Measurements from ENCODE around the gene ACTN4. TPM values are rescaled to one million over a fixed set of nuclear protein-coding genes. Genes with fewer than 3 reads are reported as not detected.

The ACTN4 gene
- total RNA-seq, 1 donor from 2014 or later = 42.3 TPM

- peaks cover 29 to 49% (median 33%) of the 10 kb centered on the region in 3 donors for H3K36me3 ChIP-seq (ENCODE audit: control insufficient read depth in 3 of 3, insufficient read depth in 3 of 3, low read length in 3 of 3)
- peaks cover 56 to 89% (median 86%) of the 10 kb centered on the region in 3 donors for H3K4me1 ChIP-seq (ENCODE audit: control insufficient read depth in 3 of 3, insufficient read depth in 3 of 3, low read length in 3 of 3)
- peak overlapping the region in 1 of 3 donors; percentile 22 for H3K4me3 ChIP-seq (ENCODE audit: low read length in 3 of 3)
- H3K27me3 ChIP-seq (ENCODE audit: control insufficient read depth in 3 of 3, insufficient read depth in 3 of 3, low read length in 3 of 3) = no peaks in the 10 kb centered on the region
- no peak overlapping the region for H3K27ac ChIP-seq (ENCODE audit: low read depth, low read length)
- H3K9me3 ChIP-seq (ENCODE audit: control insufficient read depth in 3 of 3, low read length in 3 of 3) = no peaks in the 10 kb centered on the region
- no peak overlapping the region for H3K9ac ChIP-seq (ENCODE audit: low read depth in 1 of 3, low read length in 3 of 3)
These were observed 51.5 kb downstream of the ACTN4 start for GRCh38 chr19:38699027-38699346.

DNA sequence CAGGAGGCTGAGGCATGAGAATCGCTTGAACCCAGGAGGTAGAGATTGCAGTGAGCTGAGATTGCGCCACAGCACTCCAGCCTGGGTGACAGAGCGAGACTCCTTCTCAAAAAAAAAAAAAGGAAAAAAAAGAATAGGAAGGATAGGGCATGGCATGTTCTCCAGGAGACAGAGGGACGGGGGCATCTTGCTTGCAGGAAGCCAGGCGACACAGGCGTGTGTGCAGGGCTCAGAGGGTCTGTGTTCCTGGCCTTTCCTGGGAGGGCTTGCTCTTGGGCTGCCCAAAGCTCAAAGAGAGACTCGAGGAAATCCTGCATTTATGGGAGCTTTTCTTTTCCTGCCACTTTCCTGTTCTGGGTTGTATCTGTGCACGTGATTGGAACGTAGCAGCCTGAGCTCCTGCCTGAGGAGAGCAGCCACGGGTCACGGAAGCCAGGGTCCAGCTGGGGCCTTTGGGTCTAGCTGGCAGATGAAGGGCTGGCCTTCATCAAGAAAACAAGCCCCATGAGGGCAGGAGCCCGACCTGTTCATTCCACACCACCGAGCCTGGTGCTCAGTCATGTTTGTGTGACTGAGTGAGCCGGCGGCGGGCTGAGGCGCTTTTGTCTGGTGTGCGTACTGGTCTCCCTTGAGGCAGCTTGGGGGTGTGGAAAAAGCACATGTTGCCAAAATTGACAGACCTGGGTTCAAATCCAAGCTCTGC is 52.3 kb downstream of the ACTN4 start:
- Histone ChIP-seq H3K27ac (ENCODE audit: low read depth, low read length) (no peak overlapping the region), H3K27me3 (ENCODE audit: control insufficient read depth in 3 of 3, insufficient read depth in 3 of 3, low read length in 3 of 3) (no peaks in the 10 kb centered on the region), H3K4me1 (ENCODE audit: control insufficient read depth in 3 of 3, insufficient read depth in 3 of 3, low read length in 3 of 3) (peaks cover 50 to 87% (median 82%) of the 10 kb centered on the region in 3 donors), H3K9ac (ENCODE audit: low read depth in 1 of 3, low read length in 3 of 3) (no peak overlapping the region), H3K36me3 (ENCODE audit: control insufficient read depth in 3 of 3, insufficient read depth in 3 of 3, low read length in 3 of 3) (peaks cover 38 to 53% (median 40%) of the 10 kb centered on the region in 3 donors), H3K4me3 (ENCODE audit: low read length in 3 of 3) (no peak overlapping the region), H3K9me3 (ENCODE audit: control insufficient read depth in 3 of 3, low read length in 3 of 3) (no peaks in the 10 kb centered on the region)

DNA sequence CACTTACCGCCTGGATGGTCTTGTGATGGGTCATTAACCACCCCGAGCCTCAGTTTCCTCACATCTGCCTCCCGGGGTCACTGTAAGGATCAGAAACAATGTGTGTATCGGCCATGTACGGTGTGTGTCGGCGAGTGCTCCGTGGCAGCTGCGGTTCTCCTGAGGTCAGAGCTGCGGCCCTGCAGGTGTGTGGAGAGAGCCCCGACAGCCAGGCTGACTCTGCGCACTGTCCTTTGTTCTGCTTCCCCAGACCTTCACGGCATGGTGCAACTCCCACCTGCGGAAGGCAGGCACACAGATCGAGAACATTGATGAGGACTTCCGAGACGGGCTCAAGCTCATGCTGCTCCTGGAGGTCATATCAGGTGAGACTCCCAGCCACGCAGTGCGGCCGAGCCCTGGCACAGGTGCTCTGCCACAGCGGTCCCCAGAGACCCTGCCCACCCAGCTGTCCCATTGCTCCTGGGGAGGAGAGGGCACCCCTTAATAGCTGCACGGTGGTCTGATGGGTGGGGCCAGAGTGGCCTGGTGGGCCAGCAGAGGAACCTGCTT is 53.0 kb downstream of the ACTN4 start:
- H3K9ac ChIP-seq (ENCODE audit: low read depth in 1 of 3, low read length in 3 of 3) = no peak overlapping the region
- H3K27ac ChIP-seq (ENCODE audit: low read depth, low read length) = no peak overlapping the region
- H3K4me1 ChIP-seq (ENCODE audit: control insufficient read depth in 3 of 3, insufficient read depth in 3 of 3, low read length in 3 of 3) = peaks cover 48 to 87% (median 81%) of the 10 kb centered on the region in 3 donors
- H3K27me3 ChIP-seq (ENCODE audit: control insufficient read depth in 3 of 3, insufficient read depth in 3 of 3, low read length in 3 of 3) = no peaks in the 10 kb centered on the region
- H3K4me3 ChIP-seq (ENCODE audit: low read length in 3 of 3) = no peak overlapping the region
- H3K9me3 ChIP-seq (ENCODE audit: control insufficient read depth in 3 of 3, low read length in 3 of 3) = no peaks in the 10 kb centered on the region
- H3K36me3 ChIP-seq (ENCODE audit: control insufficient read depth in 3 of 3, insufficient read depth in 3 of 3, low read length in 3 of 3) = peaks cover 44 to 58% (median 46%) of the 10 kb centered on the region in 3 donors

- H3K4me1 ChIP-seq (ENCODE audit: control insufficient read depth in 3 of 3, insufficient read depth in 3 of 3, low read length in 3 of 3) = peaks cover 48 to 87% (median 81%) of the 10 kb centered on the region in 3 donors
- no peaks in the 10 kb centered on the region for H3K27me3 ChIP-seq (ENCODE audit: control insufficient read depth in 3 of 3, insufficient read depth in 3 of 3, low read length in 3 of 3)
- no peaks in the 10 kb centered on the region for H3K9me3 ChIP-seq (ENCODE audit: control insufficient read depth in 3 of 3, low read length in 3 of 3)
- peak overlapping the region in 1 of 3 donors; percentile 57 for H3K9ac ChIP-seq (ENCODE audit: low read depth in 1 of 3, low read length in 3 of 3)
- H3K4me3 ChIP-seq (ENCODE audit: low read length in 3 of 3) = no peak overlapping the region
- H3K36me3 ChIP-seq (ENCODE audit: control insufficient read depth in 3 of 3, insufficient read depth in 3 of 3, low read length in 3 of 3) = peaks cover 49 to 63% (median 52%) of the 10 kb centered on the region in 3 donors
- H3K27ac ChIP-seq (ENCODE audit: low read depth, low read length) = no peak overlapping the region
These were observed 53.5 kb downstream of the ACTN4 start for GRCh38 chr19:38700902-38701454.

GRCh38 chr19:38701455-38702063 is 54.1 kb downstream of the ACTN4 start:
- Histone ChIP-seq H3K36me3 (ENCODE audit: control insufficient read depth in 3 of 3, insufficient read depth in 3 of 3, low read length in 3 of 3) (peaks cover 54 to 67% (median 58%) of the 10 kb centered on the region in 3 donors), H3K4me3 (ENCODE audit: low read length in 3 of 3) (no peak overlapping the region), H3K27ac (ENCODE audit: low read depth, low read length) (no peak overlapping the region), H3K4me1 (ENCODE audit: control insufficient read depth in 3 of 3, insufficient read depth in 3 of 3, low read length in 3 of 3) (peaks cover 48 to 86% (median 79%) of the 10 kb centered on the region in 3 donors), H3K27me3 (ENCODE audit: control insufficient read depth in 3 of 3, insufficient read depth in 3 of 3, low read length in 3 of 3) (no peaks in the 10 kb centered on the region), H3K9ac (ENCODE audit: low read depth in 1 of 3, low read length in 3 of 3) (peak overlapping the region in 1 of 3 donors; percentile 57), H3K9me3 (ENCODE audit: control insufficient read depth in 3 of 3, low read length in 3 of 3) (no peaks in the 10 kb centered on the region)

DNA sequence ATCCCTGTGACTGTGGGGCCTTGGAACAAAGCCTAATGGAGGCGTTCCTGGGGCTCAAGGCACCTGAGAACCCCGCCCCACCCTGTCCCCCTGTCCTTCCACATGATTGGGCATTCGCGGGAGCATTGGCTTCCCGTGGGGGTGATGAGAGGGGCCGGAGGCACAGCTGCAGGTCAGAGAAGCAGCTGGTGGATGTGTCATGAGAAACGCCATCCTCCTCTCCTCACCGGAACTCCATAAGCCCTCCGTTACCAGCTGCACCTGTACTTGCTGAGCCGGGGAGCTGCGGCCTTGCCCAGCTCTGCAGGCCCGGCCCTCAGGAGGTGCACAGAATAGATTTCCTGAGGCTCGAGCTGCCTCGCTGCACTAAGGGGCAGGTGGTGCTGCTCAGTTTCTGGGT is 54.8 kb downstream of the ACTN4 start:
- no peak overlapping the region for H3K4me3 ChIP-seq (ENCODE audit: low read length in 3 of 3)
- no peak overlapping the region for H3K27ac ChIP-seq (ENCODE audit: low read depth, low read length)
- H3K36me3 ChIP-seq (ENCODE audit: control insufficient read depth in 3 of 3, insufficient read depth in 3 of 3, low read length in 3 of 3) = peaks cover 61 to 68% (median 65%) of the 10 kb centered on the region in 3 donors
- no peaks in the 10 kb centered on the region for H3K27me3 ChIP-seq (ENCODE audit: control insufficient read depth in 3 of 3, insufficient read depth in 3 of 3, low read length in 3 of 3)
- H3K4me1 ChIP-seq (ENCODE audit: control insufficient read depth in 3 of 3, insufficient read depth in 3 of 3, low read length in 3 of 3) = peaks cover 49 to 86% (median 79%) of the 10 kb centered on the region in 3 donors
- H3K9me3 ChIP-seq (ENCODE audit: control insufficient read depth in 3 of 3, low read length in 3 of 3) = no peaks in the 10 kb centered on the region
- no peak overlapping the region for H3K9ac ChIP-seq (ENCODE audit: low read depth in 1 of 3, low read length in 3 of 3)

GRCh38 chr19:38703509-38703908 is 56.1 kb downstream of the ACTN4 start:
- Histone ChIP-seq H3K4me1 (ENCODE audit: control insufficient read depth in 3 of 3, insufficient read depth in 3 of 3, low read length in 3 of 3) (peaks cover 48 to 86% (median 79%) of the 10 kb centered on the region in 3 donors), H3K36me3 (ENCODE audit: control insufficient read depth in 3 of 3, insufficient read depth in 3 of 3, low read length in 3 of 3) (peaks cover 72 to 75% (median 73%) of the 10 kb centered on the region in 3 donors)

GRCh38 chr19:38704488-38705026 is 57.1 kb downstream of the ACTN4 start:
- Histone ChIP-seq H3K27ac (ENCODE audit: low read depth, low read length) (no peak overlapping the region), H3K36me3 (ENCODE audit: control insufficient read depth in 3 of 3, insufficient read depth in 3 of 3, low read length in 3 of 3) (peaks cover 83 to 86% (median 83%) of the 10 kb centered on the region in 3 donors), H3K27me3 (ENCODE audit: control insufficient read depth in 3 of 3, insufficient read depth in 3 of 3, low read length in 3 of 3) (no peaks in the 10 kb centered on the region), H3K9ac (ENCODE audit: low read depth in 1 of 3, low read length in 3 of 3) (peak overlapping the region in 1 of 3 donors; percentile 69), H3K4me1 (ENCODE audit: control insufficient read depth in 3 of 3, insufficient read depth in 3 of 3, low read length in 3 of 3) (peaks cover 54 to 87% (median 80%) of the 10 kb centered on the region in 3 donors), H3K9me3 (ENCODE audit: control insufficient read depth in 3 of 3, low read length in 3 of 3) (no peaks in the 10 kb centered on the region), H3K4me3 (ENCODE audit: low read length in 3 of 3) (no peak overlapping the region)

More at GRCh38 chr19:38703509-38703908, 56.1 kb downstream of the ACTN4 start:
- H3K4me3 ChIP-seq (ENCODE audit: low read length in 3 of 3) = no peak overlapping the region
- no peaks in the 10 kb centered on the region for H3K27me3 ChIP-seq (ENCODE audit: control insufficient read depth in 3 of 3, insufficient read depth in 3 of 3, low read length in 3 of 3)
- H3K9me3 ChIP-seq (ENCODE audit: control insufficient read depth in 3 of 3, low read length in 3 of 3) = no peaks in the 10 kb centered on the region
- H3K27ac ChIP-seq (ENCODE audit: low read depth, low read length) = no peak overlapping the region
- H3K9ac ChIP-seq (ENCODE audit: low read depth in 1 of 3, low read length in 3 of 3) = no peak overlapping the region

DNA sequence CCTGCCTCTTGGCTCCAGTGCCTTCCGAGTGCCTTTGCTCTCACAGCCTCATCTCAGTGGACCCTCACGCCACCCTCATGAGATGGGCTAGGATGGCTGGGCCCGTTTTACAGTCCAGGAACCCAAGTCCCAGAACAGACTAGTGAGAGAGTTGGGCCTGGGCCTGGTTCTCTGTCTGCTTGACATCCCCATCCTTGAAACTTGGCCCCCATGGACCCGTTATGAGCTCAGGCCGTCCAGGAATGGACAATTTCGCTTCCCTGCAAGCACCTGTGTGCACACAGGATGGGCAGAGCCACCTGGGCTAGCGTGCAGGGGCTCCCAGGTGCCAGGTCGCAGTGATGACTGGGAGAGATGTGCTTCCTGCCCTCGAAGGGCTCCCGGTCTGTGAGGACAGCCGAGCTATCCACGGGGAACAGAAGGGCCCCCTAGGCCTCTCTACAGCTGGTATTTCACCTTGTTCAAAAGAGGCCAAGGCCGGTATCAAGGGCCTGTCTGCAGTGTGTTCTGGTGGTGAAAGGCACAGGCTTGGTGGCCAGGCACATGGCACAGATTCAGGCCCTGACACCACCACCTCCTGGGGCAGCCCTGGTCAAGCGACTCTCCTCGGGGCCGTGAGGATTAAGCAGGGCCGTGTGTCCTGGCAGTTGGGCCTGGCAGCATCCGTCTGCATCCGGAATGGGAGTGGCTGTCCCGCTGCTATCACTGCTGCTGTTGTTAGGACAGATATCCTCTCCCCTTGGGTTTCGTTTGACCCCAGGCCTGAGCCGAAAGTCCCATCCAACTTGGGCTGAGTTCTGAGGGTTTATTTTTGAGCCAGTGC is 58.0 kb downstream of the ACTN4 start:
- H3K9me3 ChIP-seq (ENCODE audit: control insufficient read depth in 3 of 3, low read length in 3 of 3) = no peaks in the 10 kb centered on the region
- H3K4me3 ChIP-seq (ENCODE audit: low read length in 3 of 3) = no peak overlapping the region
- H3K9ac ChIP-seq (ENCODE audit: low read depth in 1 of 3, low read length in 3 of 3) = peak overlapping the region in 1 of 3 donors; percentile 69
- H3K27ac ChIP-seq (ENCODE audit: low read depth, low read length) = peak overlapping the region; percentile 54
- no peaks in the 10 kb centered on the region for H3K27me3 ChIP-seq (ENCODE audit: control insufficient read depth in 3 of 3, insufficient read depth in 3 of 3, low read length in 3 of 3)
- H3K4me1 ChIP-seq (ENCODE audit: control insufficient read depth in 3 of 3, insufficient read depth in 3 of 3, low read length in 3 of 3) = peaks cover 60 to 87% (median 80%) of the 10 kb centered on the region in 3 donors
- peaks cover 88 to 92% (median 90%) of the 10 kb centered on the region in 3 donors for H3K36me3 ChIP-seq (ENCODE audit: control insufficient read depth in 3 of 3, insufficient read depth in 3 of 3, low read length in 3 of 3)

Measured in skeletal muscle tissue (tissue), 4 donors.